HG03045 (cell line): ENCODE data around the gene FOXJ3.

Source experiments
- ATAC-seq: cut with Tn5 transposase; IDR thresholded peaks from one replicate; pipeline ENCODE4 v1.9.1; 2021; ENCODE audit warnings: mild to moderate bottlenecking, moderate library complexity; ENCODE audit not compliant: unreplicated experiment

The FOXJ3 gene

GRCh38 chr1:42146626-42147320, 188.3 kb downstream of the FOXJ3 start:
- no peak for ATAC-seq

DNA sequence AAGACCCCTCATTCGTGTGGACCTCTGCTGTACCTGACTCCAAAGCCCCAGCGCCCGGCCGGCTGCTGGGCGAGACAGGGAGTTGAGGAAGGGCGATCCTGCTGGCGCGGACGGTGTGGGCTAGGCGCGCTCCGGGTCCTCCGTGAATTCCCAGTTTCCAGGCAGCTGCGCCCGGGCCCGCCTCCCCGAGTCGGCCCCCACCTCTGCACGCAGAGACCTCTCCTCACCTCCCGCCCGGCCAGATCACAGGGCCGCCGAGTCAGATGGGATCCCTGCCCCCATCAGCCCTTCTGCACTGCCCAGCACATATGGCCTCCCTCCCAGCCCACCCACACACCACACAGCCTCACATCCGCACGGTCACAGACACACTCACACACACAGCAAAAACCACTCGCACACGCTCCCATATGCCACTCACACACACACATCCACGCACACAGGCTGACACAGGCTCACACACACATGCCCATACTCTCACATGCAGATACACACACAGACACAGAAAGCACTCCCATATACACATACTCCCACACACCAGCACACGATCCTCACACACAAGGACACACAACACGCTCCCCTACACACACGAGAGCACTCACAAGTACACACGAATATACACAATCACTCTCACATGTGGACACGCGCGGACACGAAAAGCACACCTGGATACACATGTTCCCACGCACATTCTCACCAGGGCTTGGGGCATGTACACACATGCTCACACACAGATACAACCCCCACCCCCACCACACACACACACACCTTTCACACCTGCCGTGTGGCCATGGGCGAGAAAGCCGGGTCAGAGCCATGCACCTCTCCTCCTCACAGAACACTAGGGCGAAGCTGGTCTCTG, 189.0 kb downstream of the FOXJ3 start:
- ATAC-seq, result no peak

- ATAC-seq, result no peak
Observed at GRCh38 chr1:42145389-42145716, 189.7 kb downstream of the FOXJ3 start.

DNA sequence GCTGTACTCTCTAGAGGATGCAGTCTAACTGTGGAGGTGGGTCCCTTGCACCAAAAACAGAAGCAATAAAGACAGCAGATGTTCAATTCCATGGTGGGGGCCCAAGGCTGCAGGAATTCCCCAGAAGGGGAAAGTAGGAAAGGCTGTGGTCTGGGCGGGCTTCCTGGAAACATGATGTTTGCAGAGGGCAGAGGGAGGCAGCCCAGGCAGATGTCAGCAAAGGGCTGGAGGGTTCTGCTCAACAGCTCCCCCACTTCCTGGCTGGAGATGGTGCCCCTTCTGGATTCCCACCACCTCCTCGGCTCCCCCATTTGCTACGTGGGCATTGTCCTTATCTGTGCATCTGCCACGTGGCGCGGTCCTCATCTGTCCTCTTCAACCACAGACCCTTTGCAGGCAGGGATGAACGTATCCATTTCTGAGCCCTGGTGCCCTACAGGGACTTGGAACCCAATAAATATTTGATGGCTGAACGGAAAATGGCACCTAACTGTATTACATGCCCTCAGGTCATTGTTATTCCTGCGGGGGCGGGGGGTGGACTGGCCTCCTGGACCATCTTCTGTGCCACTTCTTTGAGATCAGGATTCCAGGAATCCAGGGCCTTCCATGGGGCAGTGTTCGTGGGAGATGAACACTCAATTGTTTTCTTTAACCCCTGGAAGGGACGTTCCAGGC, 190.2 kb downstream of the FOXJ3 start:
- ATAC-seq, result no peak

DNA sequence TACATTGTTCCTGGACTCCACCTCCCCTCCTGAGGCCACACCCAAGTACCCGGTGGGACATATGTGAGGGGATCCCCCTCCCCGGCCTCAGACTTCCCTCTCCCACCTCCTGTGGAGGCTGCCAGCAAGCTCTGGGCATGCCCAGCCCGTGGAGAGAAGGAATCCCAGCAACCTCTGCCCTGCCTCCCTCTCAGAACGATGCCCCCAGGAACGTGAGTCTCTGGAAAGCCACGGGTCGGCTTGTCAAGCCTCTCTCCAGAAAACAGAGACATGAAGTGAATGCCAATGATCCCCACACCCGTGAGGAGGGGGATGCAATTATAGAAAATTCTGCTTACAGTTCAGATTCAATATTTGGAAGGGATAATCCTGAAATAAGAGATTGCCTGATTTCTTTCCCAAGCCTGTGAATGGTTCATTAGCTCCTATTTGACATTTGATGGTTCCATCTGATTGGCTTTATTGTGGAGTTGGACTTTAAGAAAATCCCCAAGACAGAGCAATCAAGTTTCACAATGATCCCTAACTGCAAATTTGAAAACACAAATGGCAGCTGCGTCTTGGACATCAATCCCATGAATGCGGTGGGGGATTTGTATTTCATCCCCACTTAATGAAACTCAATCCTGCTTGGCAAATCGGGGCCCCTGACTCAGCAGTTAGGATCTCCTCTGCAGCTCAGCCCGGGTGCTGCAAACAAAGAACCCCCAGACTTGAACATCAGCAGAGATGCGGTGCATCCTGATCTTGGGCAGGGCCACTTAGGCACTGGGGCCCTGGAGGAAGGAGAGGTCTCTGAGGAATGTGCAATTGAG, 190.9 kb downstream of the FOXJ3 start:
- ATAC-seq, result no peak

- ATAC-seq, result no peak
Observed at GRCh38 chr1:42142894-42143675, 191.9 kb downstream of the FOXJ3 start.

- ATAC-seq, result no peak
Observed at GRCh38 chr1:42141978-42142377, 193.1 kb downstream of the FOXJ3 start.

- ATAC-seq, result no peak
Observed at GRCh38 chr1:42140191-42140590, 194.8 kb downstream of the FOXJ3 start.

DNA sequence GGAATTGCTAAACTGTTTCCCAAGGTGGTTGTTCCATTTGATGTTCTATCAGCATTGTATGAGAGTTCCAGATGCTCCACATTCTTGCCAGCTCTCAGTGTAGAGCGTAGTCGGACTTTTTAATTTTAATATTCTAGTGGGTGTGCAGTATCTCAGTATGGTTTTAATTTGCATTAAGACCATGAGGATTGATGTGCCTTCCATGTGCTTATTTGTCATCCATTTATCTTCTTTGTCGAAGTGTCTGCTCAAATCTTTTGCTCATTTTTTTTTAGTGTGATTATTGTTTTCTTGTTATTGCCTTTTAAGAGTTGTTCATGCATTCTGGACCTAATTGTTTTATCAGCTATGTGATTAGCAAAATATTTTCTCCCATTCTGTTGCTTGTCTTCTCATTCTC, 195.6 kb downstream of the FOXJ3 start:
- ATAC-seq, result no peak

DNA sequence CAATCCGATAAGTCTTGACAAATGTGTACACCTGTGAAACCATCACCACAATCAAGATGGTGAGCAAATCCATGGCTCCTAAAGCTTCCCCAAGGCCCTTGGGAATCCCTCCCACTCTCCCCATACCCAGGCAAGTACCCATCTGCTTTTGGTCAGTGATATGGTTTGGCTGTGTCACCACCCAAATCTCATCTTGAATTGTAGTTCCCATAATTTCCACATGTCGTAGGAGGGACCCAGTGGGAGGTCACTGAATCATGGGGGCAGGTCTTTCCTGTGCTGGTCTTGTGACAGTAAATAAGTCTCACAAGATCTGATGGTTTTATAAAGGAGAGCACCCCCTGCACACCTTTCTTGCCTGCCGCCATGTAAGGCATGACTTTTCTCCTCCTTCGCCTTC, 196.4 kb downstream of the FOXJ3 start:
- ATAC-seq, result no peak

GRCh38 chr1:42137766-42138165, 197.3 kb downstream of the FOXJ3 start:
- ATAC-seq, result no peak

DNA sequence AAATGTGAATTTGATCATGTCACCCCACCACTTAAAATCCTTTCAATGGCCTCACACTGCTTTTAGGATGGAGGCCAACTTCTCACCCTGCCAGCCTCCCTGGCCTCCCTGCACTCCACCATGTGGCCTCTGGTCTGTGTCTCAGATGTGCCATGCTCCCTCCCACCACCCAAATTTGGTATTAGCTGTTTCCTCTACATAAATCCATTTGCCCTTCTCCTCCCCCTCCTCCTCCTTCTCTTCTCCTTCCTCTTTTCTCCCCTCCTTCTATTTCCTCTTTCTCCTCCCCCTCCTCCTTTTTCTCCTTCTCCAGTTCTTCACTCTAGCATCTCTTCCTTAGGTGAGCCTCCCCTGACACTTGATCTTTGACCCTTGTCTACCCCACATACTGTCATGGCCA, 198.6 kb downstream of the FOXJ3 start:
- ATAC-seq, result no peak

DNA sequence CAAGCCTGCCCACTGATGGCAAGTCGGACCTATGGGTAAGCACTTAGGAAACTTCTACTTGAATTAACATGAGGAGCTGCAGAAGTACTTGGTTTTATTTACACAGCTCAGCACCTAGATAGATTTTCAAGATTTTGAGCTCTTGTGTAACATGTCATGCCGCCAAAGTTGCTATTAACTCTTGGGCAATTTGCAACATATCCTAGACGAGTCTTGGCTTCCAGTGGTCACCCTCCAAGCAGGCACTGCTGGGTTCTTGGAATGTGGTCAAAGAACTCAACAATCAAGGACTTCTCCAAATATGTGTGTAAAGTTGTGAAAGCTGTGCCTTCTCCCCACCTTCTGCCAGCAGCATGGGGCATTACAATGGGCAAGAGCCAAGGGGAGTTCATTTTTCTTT, 199.6 kb downstream of the FOXJ3 start:
- ATAC-seq, result no peak

GRCh38 chr1:42133809-42134526, 201.1 kb downstream of the FOXJ3 start:
- no peak for ATAC-seq

DNA sequence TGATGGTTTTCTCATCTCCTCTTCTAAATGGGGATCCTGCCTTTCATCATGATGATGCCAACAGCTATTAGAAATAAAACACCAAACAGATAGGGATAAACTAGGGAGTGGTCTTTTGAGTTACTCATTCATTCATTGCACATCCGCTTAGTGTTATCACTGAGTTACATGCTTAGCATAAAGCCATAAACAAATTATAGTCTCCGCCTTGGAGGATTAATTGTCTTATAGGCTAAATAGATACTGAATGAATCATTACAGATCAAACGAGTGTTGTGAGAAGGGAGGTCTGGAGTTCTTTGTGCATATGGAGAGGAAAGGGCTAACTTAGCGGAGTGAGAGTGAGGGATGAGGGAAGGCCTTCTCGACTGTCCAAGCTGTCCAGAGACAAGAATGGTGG, 201.6 kb downstream of the FOXJ3 start:
- ATAC-seq, result no peak

GRCh38 chr1:42130061-42130660, 204.9 kb downstream of the FOXJ3 start:
- ATAC-seq, result no peak

DNA sequence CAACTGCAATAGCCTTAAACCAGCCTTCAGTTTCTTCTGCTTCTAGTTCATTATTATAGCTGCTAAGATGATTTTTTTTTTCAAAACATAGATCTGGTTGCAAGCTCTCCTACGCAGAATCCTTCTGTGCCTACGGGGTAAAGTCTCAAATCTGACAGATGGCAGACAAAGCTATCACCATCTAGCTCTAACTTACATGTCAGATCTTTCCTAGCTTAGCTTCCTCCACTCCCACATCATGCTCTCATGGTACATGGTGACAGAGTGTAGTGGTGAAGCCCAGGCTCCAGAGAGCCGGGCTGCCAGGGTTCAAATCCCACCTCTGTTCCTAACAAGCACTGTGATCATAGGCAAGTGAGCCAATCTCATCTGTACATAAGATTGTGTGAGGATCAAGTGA, 206.1 kb downstream of the FOXJ3 start:
- no peak for ATAC-seq

GRCh38 chr1:42128499-42128898, 206.5 kb downstream of the FOXJ3 start:
- no peak for ATAC-seq

DNA sequence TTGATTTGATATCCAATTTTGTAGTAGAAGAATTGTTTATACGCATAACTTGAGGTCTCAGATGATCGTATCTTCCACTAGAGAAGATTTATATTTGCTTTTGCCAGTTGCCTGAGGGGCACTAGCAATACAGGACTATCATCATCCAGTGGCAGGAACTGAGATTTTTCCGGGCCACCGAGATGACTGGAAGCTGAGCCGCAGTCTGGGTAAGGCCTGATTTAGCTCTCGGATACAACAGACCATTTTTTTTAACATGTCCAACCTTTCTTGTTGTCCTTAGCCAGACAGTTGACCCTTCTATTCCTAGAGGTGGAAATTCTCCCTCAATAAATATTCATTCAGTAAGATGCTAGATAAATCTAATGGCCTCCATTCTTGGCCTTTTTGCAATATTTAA, 207.3 kb downstream of the FOXJ3 start:
- no peak for ATAC-seq
